OCI-LY3 (cell line): ENCODE results near the gene PSMA7.

Experiments
- H2AFZ ChIP-seq: fragments of 200-600, 300-600 bp; shearing (Covaris generic); 2 replicates; pipeline ENCODE4 v1.6.0; 2014; ENCODE audit warnings: antibody characterized with exemption, low read depth, low read length
- H3K27ac ChIP-seq: fragments of 200-600, 300-600 bp; sonication (generic); 2 replicates; pipeline ENCODE4 v1.5.1; 2014; ENCODE audit warnings: mild to moderate bottlenecking, low read length, moderate library complexity, mixed read lengths
- H3K27me3 ChIP-seq: fragments of 200-600, 300-600 bp; sonication (generic); 2 replicates; pipeline ENCODE4 v1.6.1; 2014; ENCODE audit warnings: low read depth, low read length, mixed read lengths
- H3K36me3 ChIP-seq: fragments of 200-600, 300-600 bp; sonication (generic); replicated peaks from 2 replicates; pipeline ENCODE3; 2014; ENCODE audit warnings: low read depth, low read length, mixed read lengths
- H3K4me1 ChIP-seq: fragments of 300-600, 200-600 bp; sonication (generic); 2 replicates; pipeline ENCODE4 v1.6.1; 2014; ENCODE audit warnings: low read length, mixed read lengths
- H3K4me2 ChIP-seq: fragments of 200-600, 300-600 bp; sonication (generic); 2 replicates; pipeline ENCODE4 v1.6.1; 2014; ENCODE audit warnings: low read length, mixed read lengths
- H3K4me3 ChIP-seq: fragments of 300-600, 200-600 bp; sonication (generic); 2 replicates; pipeline ENCODE4 v1.5.1; 2014; ENCODE audit warnings: antibody characterized with exemption, mild to moderate bottlenecking, low read length, moderate library complexity
- H3K79me2 ChIP-seq: fragments of 300-600, 200-600 bp; shearing (Covaris generic); 2 replicates; pipeline ENCODE4 v1.6.1; 2014; ENCODE audit warnings: mild to moderate bottlenecking, low read length, mixed read lengths
- H3K9ac ChIP-seq: fragments of 300-600, 200-600 bp; shearing (Covaris generic); 2 replicates; pipeline ENCODE4 v1.6.0; 2014; ENCODE audit warnings: mild to moderate bottlenecking, low read length, moderate library complexity
- H3K9me3 ChIP-seq: fragments of 200-600, 300-600 bp; shearing (Covaris generic); 2 replicates; pipeline ENCODE4 v1.6.1; 2014; ENCODE audit warnings: low read length, mixed read lengths; ENCODE audit not compliant: insufficient read depth
- H4K20me1 ChIP-seq: fragments of 200-600, 300-600 bp; sonication (generic); 2 replicates; pipeline ENCODE4 v1.6.1; 2016; ENCODE audit warnings: low read length, mixed read lengths; ENCODE audit not compliant: insufficient read depth
- CTCF ChIP-seq: fragments of 200-600, 300-600 bp; sonication (generic); IDR thresholded peaks from 2 replicates; pipeline ENCODE4 v1.5.1; 2014; ENCODE audit warnings: antibody characterized with exemption, low read length, low read depth
- EZH2phosphoT487 ChIP-seq: fragments of 200-600 bp; shearing (Covaris generic); IDR thresholded peaks from 2 replicates; pipeline ENCODE4 v1.6.1; 2018; ENCODE audit warnings: antibody characterized with exemption, mixed run types, low read depth

PSMA7 gene

GRCh38 chr20:62190639-62191411, 47.6 kb upstream of the PSMA7 start:
- Histone ChIP-seq H2AFZ (no peak overlapping the region), H3K4me2 (no peak overlapping the region), H3K36me3 (peaks cover 12% of the 10 kb centered on the region), H3K9me3 (no peaks in the 10 kb centered on the region), H4K20me1 (peaks cover 7% of the 10 kb centered on the region), H3K27me3 (no peaks in the 10 kb centered on the region), H3K4me3 (no peak overlapping the region), H3K79me2 (peaks cover 56% of the 10 kb centered on the region), H3K27ac (no peak overlapping the region), H3K4me1 (peaks cover 20% of the 10 kb centered on the region), H3K9ac (no peak overlapping the region)
- TF ChIP-seq CTCF (no peak), EZH2phosphoT487 (no peak)

- H3K27ac ChIP-seq, result no peak overlapping the region
- H2AFZ ChIP-seq, result no peak overlapping the region
- peaks cover 23% of the 10 kb centered on the region for H3K4me1 ChIP-seq
- no peak overlapping the region for H3K9ac ChIP-seq
- no peak for TF ChIP-seq EZH2phosphoT487
- no peak for TF ChIP-seq CTCF
- H4K20me1 ChIP-seq, result peaks cover 7% of the 10 kb centered on the region
- no peaks in the 10 kb centered on the region for H3K27me3 ChIP-seq
- peaks cover 87% of the 10 kb centered on the region for H3K79me2 ChIP-seq
- H3K36me3 ChIP-seq, result peaks cover 9% of the 10 kb centered on the region
- H3K4me2 ChIP-seq, result no peak overlapping the region
- no peak overlapping the region for H3K4me3 ChIP-seq
- H3K9me3 ChIP-seq, result no peaks in the 10 kb centered on the region
Observed at GRCh38 chr20:62186887-62187866, 44.0 kb upstream of the PSMA7 start.

- H2AFZ ChIP-seq, result no peak overlapping the region
- peaks cover 86% of the 10 kb centered on the region for H3K79me2 ChIP-seq
- TF ChIP-seq EZH2phosphoT487 (no peak), CTCF (no peak)
- no peaks in the 10 kb centered on the region for H3K27me3 ChIP-seq
- H3K9ac ChIP-seq, result 0 out of 2 replicates have a peak overlapping the region, but pooled peaks have one; percentile 5
- peak overlapping the region; percentile 42 for H3K4me3 ChIP-seq
- H3K4me1 ChIP-seq, result peaks cover 29% of the 10 kb centered on the region
- H3K4me2 ChIP-seq, result peak overlapping the region; percentile 61
- peaks cover 9% of the 10 kb centered on the region for H3K36me3 ChIP-seq
- peak overlapping the region; percentile 45; the same call in 1 of the 2 replicates for H3K27ac ChIP-seq
- H4K20me1 ChIP-seq, result peaks cover 7% of the 10 kb centered on the region
- no peaks in the 10 kb centered on the region for H3K9me3 ChIP-seq
Observed at GRCh38 chr20:62186096-62186426, 42.9 kb upstream of the PSMA7 start.
